ENCODE data around the gene ABTB2.
"Not testable (repeated sequence)": the region's sequence is repeated elsewhere in the genome, so short reads cannot be mapped to it uniquely, and the experiment has no call there.

The ABTB2 gene

GRCh38 chr11:34185926-34186841, 171.6 kb downstream of the ABTB2 start:
- no peak for DNase-seq (ENCODE audit: low spot score)

- no peak for DNase-seq (ENCODE audit: low spot score)
Observed at GRCh38 chr11:34184505-34185015, 173.2 kb downstream of the ABTB2 start.

- DNase-seq (ENCODE audit: low spot score) = no peak
Observed at GRCh38 chr11:34183848-34184391, 173.9 kb downstream of the ABTB2 start.

- DNase-seq (ENCODE audit: low spot score) = no peak
Observed at GRCh38 chr11:34182921-34183685, 174.7 kb downstream of the ABTB2 start.

GRCh38 chr11:34182425-34182824, 175.4 kb downstream of the ABTB2 start:
- no peak for DNase-seq (ENCODE audit: low spot score)

- no peak for DNase-seq (ENCODE audit: low spot score)
Observed at GRCh38 chr11:34181856-34182405, 175.9 kb downstream of the ABTB2 start.

- DNase-seq (ENCODE audit: low spot score) = no peak
Observed at GRCh38 chr11:34181251-34181650, 176.6 kb downstream of the ABTB2 start.

- DNase-seq (ENCODE audit: low spot score) = not testable (repeated sequence)
Observed at GRCh38 chr11:34180814-34181165, 177.0 kb downstream of the ABTB2 start.

- DNase-seq (ENCODE audit: low spot score) = no peak
Observed at GRCh38 chr11:34180040-34180813, 177.6 kb downstream of the ABTB2 start.

- DNase-seq (ENCODE audit: low spot score) = no peak
Observed at GRCh38 chr11:34179026-34179675, 178.7 kb downstream of the ABTB2 start.

GRCh38 chr11:34178209-34178821, 179.5 kb downstream of the ABTB2 start:
- DNase-seq (ENCODE audit: low spot score) = no peak

GRCh38 chr11:34176751-34177209, 181.0 kb downstream of the ABTB2 start:
- no peak for DNase-seq (ENCODE audit: low spot score)

GRCh38 chr11:34175284-34176019, 182.4 kb downstream of the ABTB2 start:
- DNase-seq (ENCODE audit: low spot score) = no peak

GRCh38 chr11:34174412-34175041, 183.3 kb downstream of the ABTB2 start:
- peak; percentile 87 for DNase-seq (ENCODE audit: low spot score)

GRCh38 chr11:34173050-34173449, 184.8 kb downstream of the ABTB2 start:
- no peak for DNase-seq (ENCODE audit: low spot score)

GRCh38 chr11:34169686-34170085, 188.1 kb downstream of the ABTB2 start:
- no peak for DNase-seq (ENCODE audit: low spot score)

- no peak for DNase-seq (ENCODE audit: low spot score)
Observed at GRCh38 chr11:34168642-34169420, 189.0 kb downstream of the ABTB2 start.

GRCh38 chr11:34167961-34168360, 189.8 kb downstream of the ABTB2 start:
- no peak for DNase-seq (ENCODE audit: low spot score)
